GM10248 (cell line): ENCODE results near the gene MAPK1.
"Not testable (repeated sequence)": the region's sequence is repeated elsewhere in the genome, so short reads cannot be mapped to it uniquely, and the experiment has no call there.

Experiments used
- CTCF ChIA-PET: fragments of 300-600 bp; sonication (Branson Sonifier 250); formaldehyde crosslinking; extraction: SDS; loops from one replicate; lab custom pipeline; 2021; ENCODE audit warnings: antibody characterized with exemption; lab: Yijun Ruan, JAX
- POLR2A ChIA-PET: fragments of 350-650 bp; sonication (Branson Sonifier 250); formaldehyde crosslinking; extraction: SDS; loops from one replicate; lab custom pipeline; 2020; ENCODE audit warnings: antibody characterized with exemption; lab: Yijun Ruan, JAX
- DNase-seq: peaks from one replicate; pipeline ENCODE4 v3.0.0; 2012; ENCODE audit errors: extremely low spot score
- TF ChIP-seq, protein P1 (sequence below): IDR thresholded peaks from 2 replicates; pipeline ENCODE4 v1.5.1; 2012; ENCODE audit warnings: mild to moderate bottlenecking, low read depth; ENCODE audit errors: extremely low read depth, missing control alignments, control extremely low read depth

MAPK1 gene

DNA sequence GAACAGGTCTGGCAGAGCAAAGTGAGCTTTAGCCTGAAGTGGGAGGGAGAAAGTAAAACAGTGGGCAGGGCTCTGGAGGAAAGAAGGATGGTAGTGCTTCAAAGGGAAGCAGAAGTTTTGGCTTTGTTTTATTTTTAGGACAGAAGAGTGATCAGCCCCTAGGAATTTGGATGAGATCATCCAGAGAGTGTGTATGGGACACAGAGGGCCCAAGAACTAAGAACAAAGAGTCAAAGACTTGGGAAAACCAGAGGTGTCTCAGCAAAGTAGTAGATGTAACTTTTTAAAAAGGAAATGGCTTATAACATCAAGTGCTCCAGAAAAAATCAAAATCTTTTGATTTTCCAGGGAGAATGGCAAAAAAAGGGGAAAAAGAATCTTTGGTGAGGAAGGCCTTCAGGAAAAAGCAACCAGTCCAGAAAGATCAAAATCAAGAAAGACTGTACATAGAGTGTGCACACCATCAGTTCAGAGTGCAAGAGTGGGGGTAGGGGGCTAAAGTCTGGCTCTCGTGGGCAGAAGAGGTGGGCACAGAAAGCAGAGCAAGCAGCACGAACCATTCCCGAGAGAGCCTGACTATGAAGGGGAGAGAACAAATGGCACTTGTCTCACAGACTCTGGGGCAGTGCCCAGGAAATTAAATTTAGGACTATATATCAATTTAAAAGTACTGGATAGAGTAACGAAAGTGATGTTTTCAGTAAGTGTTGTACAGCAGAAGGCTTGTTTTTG, 30.0 kb downstream of the MAPK1 start:
- no peak for DNase-seq
- TF ChIP-seq, protein P1, sequence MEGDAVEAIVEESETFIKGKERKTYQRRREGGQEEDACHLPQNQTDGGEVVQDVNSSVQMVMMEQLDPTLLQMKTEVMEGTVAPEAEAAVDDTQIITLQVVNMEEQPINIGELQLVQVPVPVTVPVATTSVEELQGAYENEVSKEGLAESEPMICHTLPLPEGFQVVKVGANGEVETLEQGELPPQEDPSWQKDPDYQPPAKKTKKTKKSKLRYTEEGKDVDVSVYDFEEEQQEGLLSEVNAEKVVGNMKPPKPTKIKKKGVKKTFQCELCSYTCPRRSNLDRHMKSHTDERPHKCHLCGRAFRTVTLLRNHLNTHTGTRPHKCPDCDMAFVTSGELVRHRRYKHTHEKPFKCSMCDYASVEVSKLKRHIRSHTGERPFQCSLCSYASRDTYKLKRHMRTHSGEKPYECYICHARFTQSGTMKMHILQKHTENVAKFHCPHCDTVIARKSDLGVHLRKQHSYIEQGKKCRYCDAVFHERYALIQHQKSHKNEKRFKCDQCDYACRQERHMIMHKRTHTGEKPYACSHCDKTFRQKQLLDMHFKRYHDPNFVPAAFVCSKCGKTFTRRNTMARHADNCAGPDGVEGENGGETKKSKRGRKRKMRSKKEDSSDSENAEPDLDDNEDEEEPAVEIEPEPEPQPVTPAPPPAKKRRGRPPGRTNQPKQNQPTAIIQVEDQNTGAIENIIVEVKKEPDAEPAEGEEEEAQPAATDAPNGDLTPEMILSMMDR = no peak
- ChIA-PET POLR2A (no interaction called here), CTCF (no interaction called here)

DNA sequence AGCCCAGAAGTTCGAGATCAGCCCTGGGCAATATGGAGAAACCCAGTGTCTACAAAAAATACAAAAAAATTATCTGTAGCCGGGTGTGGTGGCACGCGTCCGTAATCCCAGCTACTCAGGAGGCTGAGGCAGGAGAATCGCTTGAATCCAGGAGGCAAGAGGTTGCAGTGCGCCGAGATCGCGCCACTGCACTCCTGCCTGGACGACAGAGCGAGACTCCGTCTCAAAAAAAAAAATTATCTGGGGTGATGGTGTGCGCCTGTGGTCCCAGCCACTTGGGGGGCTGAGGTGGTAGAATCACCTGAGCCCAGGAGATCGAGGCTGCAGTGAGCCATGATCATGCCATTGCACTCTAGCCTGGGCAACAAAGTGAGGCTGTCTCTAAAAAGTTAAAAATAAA, 31.0 kb downstream of the MAPK1 start:
- POLR2A ChIA-PET, CTCF ChIA-PET, DNase-seq: not testable (repeated sequence)

DNA sequence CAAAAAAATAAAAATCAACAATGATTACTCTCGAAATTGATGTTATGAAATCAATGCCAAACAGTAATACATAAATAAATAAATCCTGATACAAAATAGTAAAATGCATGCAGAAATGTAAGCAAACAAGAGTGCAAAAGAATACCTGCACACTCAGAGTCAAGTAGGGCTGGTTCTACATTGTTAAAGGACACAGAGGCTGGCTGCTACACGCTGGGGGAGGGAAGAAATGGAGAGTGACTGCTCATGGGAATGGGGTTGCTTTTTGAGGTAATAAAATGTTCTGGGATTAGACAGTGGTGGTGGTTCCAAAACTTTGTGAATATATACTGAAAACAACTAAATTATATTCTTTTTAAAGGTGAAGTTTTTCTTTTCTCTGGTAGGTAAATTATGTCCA, 32.1 kb downstream of the MAPK1 start:
- ChIA-PET POLR2A (interaction anchor here (0.7 kb wide), 1 partner anchor 72 kb away, joined by 6 read pairs; no protein-coding TSS in a partner anchor), CTCF (interaction anchor here (0.9 to 1.2 kb wide), 2 partner anchors 14 to 20 kb away, joined by 3 to 4 read pairs; no protein-coding TSS in a partner anchor)
- TF ChIP-seq, protein P1 = no peak
- no peak for DNase-seq

DNA sequence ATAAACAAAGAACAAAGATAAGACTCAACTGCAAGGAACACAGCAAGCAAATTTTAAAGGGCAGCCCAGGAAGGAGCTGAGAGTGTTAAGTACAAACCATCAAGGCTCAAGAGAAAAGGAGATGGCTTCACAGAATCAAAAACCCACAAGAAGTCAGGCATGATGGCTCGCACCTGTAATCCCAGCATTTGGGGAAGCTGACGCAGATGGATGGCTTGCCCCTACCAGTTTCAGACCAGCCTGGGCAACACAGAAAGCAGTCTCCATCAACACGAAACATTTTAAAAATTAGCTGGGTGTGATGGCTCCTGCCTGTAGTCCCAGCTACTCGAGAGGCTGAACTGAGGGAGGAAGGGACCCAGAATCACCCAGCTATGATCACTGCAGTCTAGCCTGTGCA, 32.6 kb downstream of the MAPK1 start:
- TF ChIP-seq, protein P1 = no peak
- no peak for DNase-seq
- ChIA-PET POLR2A (no interaction called here), CTCF (interaction anchor here (1.2 kb wide), 1 partner anchor 21 kb away, joined by 4 read pairs; no protein-coding TSS in a partner anchor)

DNA sequence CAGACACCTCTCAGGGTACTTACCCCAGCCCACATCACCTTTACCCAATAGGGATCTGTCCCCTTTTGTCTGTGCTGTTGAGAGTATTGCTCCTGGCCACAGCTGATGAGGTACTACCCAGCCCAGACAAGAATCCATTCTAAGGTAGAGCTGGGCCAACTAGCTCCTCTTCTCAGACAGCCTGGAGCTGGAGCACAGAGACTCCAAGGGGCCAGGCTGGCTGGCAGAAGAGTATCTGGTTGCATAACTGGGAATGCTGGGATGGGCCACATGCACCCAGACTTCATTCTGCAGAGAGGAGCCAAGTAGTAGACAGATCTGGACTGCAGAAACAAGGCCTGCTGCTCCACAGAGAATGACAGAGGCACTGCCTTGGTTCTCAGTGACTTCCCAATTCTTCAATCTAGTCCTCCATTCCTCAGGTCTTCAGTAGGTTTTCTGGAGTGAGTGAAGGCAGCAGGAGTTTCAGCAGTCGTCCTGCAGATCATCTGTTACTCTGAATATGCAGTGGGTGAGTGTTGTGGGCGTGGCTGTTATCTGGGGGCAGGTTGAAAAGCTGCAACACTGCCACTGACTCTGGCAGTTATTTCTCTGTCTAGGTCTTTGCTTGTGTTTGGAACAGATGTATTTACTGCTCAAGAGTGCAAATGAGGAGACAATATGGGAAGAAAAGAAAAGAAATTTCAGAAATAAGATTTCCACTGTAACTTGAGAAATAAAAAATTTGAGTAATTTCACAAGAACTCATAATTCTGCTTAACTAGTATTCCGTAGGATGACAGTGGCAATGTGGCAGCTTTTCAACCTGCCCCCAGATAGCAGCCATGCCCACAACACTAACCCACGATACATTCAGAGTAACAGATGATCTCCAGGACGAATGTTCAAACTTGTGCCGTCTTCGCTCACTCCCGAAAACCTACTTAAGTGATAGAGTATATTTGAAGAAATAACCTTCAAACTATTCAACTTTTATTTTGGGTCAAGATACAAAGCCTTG, 34.9 kb downstream of the MAPK1 start:
- TF ChIP-seq, protein P1 = no peak
- DNase-seq = no peak
- CTCF ChIA-PET = interaction anchor here (0.7 to 1.7 kb wide), 2 partner anchors 9 to 17 kb away, joined by 3 to 4 read pairs; no protein-coding TSS in a partner anchor
- POLR2A ChIA-PET = no interaction called here

DNA sequence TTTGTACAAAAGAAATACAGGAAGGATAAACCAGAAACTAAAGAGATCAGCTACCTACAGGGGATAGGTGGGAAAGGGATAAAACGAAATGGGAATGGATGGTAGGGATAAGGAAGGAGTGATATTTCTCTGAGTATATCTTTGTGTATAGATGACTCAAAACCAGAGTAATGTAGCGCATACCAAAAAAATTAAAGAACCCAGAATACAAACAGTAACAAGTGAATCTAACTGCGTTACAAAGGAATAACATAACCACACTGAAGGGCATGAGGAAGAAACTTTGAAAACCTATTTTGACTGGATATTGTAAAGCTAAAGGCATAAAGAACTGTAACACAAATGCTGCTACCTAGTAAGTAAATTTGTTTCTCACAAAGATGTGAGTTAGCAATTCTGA, 37.9 kb downstream of the MAPK1 start:
- ChIA-PET POLR2A (no interaction called here), CTCF (interaction anchor here (1.0 kb wide), 1 partner anchor 54 kb away, joined by 3 read pairs; no protein-coding TSS in a partner anchor)
- DNase-seq = no peak
- TF ChIP-seq, protein P1 = no peak
